ENCODE measurements around the gene LAMTOR4.

The LAMTOR4 gene

DNA sequence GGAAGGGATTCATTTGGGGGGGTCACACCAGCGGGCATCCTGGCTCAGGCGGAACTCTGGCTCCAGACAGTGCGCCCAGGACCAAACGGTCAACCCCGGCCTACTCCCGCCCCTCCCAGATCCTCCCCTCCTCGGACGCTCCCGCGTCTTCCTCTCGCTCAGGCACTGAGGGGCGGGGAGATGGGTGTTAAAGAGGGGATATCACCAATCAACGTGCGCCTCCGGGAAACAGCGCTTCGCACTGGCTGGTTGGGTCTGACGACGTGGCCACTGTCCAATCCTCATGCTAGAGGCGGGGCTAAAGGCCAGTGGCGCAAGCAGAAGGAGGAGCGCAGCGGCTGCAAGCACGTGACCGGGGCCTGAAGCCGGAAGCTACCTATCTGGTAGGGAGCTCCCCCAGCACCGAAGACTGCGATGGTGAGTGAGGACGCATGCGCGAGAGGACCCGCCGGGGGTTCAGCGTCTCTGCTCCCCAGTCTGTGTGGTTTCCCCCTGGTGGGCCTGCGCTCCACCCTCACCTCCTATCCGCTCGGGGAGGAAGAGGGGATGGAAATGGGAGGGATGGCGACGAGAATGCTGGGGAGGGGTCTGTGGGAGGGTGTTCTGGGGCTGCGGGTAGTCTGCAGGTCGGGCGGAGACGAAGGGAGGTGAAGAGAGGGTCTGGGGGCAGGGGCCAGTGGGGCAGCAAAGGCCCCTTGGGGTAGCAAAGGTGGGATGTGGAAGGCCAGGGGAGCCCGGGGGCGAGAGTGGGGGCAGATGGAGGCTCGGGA lies at the start of gene LAMTOR4:
Gene LAMTOR4, plus strand, starts transcription at position 360 of the 770 bp plus-strand sequence. Its CDS starts 55 bp downstream, at position 415.
- DNase-seq (ENCODE audit: low read depth): peak; percentile 97

DNA sequence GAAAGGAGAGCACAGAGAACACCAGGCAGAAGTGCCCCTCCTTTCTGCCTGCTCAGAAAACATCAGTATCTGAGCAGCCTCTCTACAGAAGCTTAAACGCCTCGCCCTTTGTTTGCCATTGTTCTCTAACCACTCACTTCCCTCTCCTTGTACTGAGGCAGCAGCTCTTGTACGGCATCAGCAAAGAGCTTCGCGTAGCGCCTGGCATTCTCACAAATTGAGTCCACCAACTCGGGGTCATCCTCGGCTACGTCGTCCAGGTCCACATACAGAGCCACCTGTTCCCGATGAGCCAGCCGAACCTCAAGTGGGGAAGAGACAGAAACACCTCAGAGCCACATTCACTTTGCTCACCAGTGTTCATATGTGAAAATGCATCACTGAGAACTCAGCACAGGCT lies 49.3 kb upstream of the LAMTOR4 start:
- DNase-seq (ENCODE audit: low read depth): no peak

DNA sequence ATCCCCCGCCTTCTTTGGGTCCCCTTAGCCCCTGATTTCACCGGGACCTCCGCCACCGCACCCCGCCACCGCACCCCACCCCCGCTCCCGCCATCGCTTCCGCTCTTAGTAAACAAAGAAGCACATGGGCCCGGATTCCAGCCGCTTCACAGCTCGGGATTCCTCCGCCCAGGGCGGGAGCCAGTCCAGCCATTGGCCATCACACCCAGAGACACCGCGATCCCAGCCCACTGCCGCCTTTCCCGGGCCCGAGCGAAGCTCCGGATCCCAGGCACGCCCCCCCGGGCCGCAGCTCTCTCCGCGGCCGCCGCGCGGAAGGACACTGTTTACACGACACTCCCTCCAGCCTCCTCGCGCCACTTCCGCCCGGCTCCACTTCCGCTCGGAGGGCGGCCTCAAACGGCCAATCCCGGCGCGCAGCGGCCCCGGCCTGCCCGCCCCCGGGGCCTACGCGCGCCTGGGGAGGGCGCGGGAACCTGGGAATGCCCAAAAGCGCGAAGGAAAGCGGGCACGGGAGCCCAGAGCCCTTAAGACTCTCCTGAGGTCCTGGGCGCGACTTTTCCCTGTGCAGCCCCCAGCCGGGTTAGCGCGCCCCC lies 48.2 kb upstream of the LAMTOR4 start:
- peak; percentile 80 for DNase-seq (ENCODE audit: low read depth)

DNA sequence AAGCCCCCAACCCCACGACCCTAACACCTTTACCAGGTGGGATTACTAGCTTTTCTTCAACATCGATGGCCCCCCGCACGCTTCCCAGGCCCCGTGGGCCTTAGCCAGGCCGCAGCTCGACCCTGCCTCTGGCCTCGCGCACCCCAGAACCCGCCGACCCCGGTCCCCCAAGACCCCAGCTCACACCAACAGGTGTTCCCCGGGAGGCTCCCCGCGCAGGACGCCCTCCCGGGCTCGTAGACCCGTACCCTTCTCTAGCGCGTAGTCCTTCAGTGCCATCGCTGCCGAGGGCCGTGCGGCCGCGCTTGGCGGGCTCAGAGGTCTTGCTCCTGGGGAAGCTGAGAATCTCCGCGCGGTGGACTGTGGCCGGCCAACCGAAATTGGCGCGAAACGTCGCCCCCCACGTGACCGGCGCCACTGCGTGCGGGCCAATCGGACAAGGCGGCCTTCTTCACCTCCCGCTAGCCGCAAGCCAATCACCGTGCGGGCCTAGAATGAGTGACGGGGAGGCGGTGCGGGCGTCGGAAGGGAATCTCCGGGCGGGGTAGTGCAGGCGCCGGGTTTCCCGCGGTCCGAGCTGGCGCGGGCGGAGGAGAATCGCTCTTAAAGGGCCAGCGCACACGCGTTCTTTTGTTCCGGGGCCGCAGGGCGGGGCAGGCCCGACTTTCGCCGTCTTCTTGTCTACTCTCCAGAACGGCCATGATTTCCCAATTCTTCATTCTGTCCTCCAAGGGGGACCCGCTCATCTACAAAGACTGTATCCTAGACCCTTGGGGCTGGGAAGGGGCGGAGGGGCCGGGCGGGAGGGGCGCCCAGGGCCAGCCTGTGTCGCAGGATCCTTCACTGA lies 47.5 kb upstream of the LAMTOR4 start, which contains the start of the genes AP4M1 and MCM7:
Gene AP4M1, plus strand, starts transcription at position 628 of the 847 bp plus-strand sequence. Its CDS starts 72 bp downstream, at position 700.
Gene MCM7, minus strand, starts transcription at position 382 of the 847 bp plus-strand sequence. Its CDS starts 103 bp downstream, at position 279.
- DNase-seq (ENCODE audit: low read depth): peak; percentile 98

DNA sequence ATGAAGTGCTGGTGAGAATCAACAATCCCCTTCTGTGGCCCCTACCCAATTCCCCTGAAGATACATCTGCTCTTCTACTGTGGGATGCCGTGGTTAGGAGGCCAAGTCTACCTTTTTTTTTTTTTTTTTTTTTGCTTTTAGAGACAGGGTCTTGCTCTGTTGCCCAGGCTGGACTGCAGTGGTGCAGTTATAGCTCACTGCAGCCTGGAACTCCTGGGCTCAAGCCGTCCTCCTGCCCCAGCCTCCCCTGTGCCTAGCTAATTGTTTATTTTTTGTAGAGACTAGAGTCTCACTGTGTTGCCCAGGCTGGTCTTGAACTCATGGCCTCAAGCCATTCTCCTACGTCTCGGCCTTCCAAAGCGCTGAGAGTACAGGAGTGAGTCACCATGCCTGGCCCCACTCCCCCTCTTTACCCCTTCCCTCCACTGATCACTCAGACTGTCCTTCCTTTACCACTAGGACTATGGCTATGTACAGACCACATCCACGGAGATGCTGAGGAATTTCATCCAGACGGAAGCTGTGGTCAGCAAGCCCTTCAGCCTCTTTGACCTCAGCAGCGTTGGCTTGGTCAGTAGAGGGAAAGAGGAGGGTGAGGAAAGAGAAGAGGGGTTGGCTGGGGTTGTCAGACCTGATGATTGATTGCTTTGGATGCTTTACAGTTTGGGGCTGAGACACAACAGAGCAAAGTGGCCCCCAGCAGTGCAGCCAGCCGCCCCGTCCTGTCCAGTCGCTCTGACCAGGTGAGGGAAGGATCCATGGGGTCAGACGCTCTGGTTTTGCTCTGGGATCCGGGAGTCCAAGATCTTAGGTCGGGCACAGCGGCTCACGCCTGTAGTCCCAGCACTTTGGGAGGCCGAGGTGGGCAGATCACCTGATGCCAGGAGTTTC lies 45.5 kb upstream of the LAMTOR4 start:
- DNase-seq (ENCODE audit: low read depth): no peak

DNA sequence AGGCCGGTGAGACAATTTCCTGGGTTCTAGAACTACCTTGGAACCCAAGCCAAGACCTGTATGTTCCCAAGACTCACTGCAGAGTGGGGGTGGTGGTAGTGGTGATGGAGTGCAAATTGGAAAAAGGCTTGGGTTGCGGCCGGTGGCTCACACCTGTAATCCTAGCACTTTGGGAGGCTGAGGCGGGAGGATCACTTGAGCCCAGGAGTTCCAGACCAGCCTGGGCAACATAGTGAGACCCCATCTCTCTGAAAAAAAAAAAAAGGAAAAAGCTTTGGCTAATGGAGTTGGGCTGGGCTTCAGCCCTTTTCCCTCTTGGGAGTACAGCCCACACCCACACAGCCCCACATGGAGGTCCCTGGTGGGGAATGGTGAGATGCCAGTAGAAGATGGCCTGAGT lies 43.2 kb upstream of the LAMTOR4 start:
- no peak for DNase-seq (ENCODE audit: low read depth)

DNA sequence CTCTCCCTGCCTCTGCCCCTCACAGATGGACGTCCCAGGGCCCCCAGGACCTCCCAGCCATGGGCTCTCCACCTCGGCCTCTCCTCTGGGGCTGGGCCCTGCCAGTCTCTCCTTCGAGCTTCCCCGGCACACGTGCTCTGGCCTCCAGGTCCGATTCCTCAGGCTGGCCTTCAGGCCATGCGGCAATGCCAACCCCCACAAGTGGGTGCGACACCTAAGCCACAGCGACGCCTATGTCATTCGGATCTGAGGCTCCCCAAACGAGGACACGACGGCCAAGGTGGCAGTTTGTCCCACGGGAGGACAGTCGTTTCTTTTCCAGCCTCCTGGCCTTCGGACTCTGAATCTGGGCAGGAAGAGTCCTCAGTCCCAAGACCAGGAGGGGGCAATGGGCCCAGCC lies 42.1 kb upstream of the LAMTOR4 start:
- no peak for DNase-seq (ENCODE audit: low read depth)

DNA sequence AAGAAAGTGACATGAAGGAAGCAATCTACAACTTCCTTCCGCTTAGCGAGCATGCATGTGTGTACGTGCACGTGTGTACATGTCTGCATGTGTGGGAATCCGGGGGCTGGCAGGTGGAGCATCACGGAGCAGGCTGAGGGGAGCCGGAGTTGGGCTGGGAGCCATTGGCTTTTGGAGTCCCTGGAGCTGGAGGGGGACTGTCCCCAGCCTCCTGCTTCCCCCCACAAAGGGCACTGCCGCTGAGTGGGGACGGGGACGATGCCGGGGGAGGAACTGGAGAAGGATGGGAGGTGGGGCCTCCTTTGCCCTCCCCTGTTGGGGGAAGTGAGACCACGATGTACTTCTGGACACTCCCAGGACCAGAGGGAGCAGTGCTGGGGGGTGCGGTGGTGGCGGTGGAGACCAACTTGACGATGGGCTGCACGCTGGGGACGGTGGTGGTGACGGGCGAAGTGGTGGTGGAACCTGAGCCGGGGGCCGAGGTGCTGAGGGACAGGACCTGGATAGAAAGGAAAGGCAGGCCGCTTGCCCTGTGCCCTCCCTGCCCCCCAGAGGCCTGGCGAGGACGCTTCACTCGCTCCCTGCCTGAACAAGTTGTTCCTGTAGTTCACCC lies 41.5 kb upstream of the LAMTOR4 start:
- no peak for DNase-seq (ENCODE audit: low read depth)

DNA sequence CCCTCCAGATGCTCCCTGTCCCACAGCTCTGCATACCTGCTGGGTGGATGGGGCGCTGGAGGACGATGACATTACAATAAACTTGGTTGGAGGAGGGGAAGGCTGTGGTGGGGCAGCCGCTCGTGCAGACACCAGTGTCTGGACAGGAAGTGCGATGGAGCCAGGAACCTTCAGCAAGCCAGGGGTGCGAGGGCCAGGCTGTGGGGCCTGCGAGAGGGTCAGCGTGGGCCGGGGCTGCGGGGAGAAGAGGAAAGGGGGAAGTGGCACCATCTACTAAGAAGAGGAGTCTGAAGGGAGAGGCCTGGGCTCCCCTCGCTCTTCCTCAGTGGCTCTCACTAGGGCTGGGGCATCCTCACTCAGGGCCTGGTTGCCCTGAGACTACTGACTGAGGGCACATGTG lies 40.8 kb upstream of the LAMTOR4 start:
- DNase-seq (ENCODE audit: low read depth): no peak

DNA sequence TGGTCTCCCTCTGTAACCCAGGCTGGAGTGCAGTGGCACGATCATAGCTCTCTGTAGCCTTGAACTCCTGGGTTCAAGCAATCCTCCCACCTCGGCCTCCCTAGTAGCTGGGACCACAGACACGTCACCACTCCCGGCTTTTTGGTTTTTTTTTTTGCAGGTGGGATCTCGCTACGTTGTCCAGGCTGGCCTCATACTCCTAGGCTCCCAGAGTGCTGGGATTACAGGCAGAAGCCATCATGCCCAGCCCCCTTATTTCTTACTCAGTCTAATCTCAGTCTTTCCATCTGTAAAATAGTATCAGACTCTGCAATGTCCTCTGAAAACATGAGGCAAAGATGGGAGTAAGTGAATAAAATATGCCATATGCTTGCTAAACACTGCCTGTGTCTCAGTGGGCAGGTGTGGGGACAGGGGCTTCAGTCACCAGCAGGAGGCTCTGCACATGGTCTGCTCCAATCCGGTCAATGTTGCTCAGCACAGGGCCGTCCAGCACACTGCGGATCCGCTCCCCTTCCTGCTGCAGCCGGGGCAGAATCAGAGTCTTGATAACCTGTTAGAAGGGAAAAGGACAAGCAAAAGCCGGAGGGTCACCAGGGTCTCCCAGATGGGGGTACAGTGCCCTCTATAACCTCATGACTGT lies 39.1 kb upstream of the LAMTOR4 start:
- DNase-seq (ENCODE audit: low read depth): no peak

DNA sequence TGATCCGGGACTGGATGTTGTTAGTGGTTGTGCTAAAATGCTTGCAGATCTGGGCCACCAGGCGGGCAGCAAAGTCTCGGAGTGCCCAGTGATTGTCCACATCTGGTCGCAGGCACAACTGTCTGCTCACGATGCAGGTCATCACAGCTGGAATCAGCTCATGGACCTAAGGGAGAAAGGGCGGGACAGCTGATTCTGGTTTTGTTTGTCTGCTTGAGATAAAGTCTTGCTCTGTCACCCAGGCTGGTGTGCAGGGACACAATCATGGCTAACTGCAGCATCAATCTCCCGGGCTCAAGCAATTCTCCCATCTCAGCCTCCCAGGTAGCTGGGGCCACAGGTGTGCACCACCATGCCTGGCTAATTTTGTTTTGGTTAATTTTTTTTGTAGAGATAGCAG lies 37.6 kb upstream of the LAMTOR4 start:
- DNase-seq (ENCODE audit: low read depth): no peak

DNA sequence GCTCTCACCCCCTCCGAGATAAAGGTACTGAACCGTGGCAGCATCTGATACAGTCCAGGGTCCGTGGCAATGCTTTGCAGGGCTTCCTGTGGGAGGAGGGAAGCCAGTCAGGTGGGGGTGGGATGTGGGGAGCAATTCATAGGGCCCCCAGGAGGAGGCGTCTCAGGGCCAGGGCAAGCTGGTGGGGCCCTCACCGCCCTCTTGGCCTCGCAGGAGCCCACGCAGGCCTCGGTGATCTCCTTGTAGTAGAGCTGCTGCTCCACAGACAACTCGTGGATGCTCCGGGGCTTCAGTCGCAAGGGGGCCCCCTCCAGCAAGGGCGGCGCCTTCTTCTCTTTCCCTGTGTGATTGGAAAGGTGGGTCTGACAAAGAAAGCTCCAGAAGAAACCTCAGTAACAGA lies 36.8 kb upstream of the LAMTOR4 start:
- DNase-seq (ENCODE audit: low read depth): no peak

DNA sequence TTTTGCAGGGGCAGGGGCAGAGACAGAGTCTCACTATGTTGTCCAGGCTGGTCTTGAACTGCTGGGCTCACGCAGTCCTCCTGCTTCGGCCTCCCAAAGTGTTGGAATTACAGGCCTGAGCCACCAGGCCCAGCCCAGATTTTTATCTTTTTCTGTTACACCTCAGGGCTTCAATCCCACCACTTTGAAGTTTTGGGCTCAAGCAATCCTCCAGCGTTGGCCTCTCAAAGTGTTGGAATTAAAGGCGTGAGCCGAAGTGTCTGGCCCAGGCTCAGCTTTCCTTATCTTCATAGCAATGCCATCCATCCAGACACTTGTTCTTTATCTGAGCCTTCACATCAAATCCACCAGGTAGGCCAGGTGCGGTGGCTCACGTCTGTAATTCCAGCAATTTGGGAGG lies 33.7 kb upstream of the LAMTOR4 start:
- DNase-seq (ENCODE audit: low read depth): no peak

DNA sequence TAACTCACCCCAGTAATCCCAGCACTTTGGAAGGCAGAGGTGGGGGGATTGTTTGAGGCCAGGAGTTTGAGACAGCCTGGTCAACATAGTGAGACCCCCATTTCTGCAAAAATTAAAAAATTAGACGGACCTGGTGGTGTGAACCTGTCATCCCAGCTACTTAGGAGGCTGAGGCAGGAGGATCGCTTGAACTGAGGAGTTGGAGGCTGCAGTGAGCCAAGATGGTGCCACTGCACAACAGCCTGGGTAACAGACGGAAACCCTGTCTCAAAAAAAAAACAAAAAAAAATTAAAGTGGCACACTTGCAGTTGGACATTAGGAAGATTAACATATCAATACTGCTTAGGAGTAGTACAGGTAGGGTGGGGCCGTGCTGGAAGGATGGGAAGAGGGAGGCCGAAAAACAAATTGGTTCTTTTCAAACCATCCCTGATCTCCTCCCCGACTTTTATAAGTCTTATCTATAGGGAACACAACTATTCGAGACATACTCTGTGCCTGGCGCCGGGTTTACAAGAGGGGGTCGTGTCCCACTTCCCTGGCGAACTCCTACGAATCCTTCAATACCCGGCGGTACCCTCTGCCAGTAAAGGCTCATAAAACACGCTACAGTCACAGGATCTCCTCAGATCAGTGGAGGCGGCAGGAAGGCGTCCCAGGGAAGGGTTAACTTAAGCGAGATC lies 30.2 kb upstream of the LAMTOR4 start:
- no peak for DNase-seq (ENCODE audit: low read depth)

DNA sequence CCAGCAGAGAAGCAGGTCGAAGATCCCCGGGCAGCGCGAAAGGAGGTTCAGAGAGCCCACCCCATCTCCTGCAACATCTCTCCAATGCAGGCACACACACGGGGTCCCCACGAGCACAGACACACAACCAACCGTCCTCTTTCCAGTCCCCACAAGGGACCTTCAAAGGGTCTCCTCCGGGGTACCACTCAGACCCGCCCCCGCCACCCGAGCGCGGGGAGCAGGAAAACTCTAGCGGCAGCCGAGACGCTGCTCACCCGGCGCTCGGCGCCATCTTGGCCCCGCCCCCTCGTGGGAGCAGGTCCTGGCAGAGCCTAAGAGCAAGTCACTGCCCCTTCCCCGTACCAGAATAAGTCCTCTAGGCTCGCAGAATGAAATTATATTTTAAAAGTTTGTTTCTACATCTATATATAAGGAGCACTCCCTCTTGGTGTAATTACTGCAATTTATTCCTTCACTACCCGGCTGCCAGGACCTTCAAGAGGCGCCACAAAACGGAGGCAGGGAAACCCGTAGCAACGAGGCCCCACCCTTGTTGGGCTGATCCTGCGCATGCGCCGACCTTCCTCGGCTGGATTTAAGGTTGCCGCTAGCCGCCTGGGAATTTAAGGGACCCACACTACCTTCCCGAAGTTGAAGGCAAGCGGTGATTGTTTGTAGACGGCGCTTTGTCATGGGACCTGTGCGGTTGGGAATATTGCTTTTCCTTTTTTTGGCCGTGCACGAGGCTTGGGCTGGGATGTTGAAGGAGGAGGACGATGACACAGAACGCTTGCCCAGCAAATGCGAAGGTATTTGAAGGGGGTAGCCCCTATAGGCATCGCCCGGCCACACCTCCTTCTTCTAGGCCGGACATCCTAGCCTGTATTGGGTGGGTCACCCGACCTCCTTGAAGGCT lies 29.4 kb upstream of the LAMTOR4 start, which contains the start of the genes CNPY4 and TAF6:
Gene CNPY4, plus strand, starts transcription at position 563 of the 898 bp plus-strand sequence. Its CDS starts 111 bp downstream, at position 674.
Gene TAF6, minus strand, starts transcription at position 287 of the 898 bp plus-strand sequence. CDS start 5,149 bp downstream, outside the sequence.
- peak; percentile 94 for DNase-seq (ENCODE audit: low read depth)

DNA sequence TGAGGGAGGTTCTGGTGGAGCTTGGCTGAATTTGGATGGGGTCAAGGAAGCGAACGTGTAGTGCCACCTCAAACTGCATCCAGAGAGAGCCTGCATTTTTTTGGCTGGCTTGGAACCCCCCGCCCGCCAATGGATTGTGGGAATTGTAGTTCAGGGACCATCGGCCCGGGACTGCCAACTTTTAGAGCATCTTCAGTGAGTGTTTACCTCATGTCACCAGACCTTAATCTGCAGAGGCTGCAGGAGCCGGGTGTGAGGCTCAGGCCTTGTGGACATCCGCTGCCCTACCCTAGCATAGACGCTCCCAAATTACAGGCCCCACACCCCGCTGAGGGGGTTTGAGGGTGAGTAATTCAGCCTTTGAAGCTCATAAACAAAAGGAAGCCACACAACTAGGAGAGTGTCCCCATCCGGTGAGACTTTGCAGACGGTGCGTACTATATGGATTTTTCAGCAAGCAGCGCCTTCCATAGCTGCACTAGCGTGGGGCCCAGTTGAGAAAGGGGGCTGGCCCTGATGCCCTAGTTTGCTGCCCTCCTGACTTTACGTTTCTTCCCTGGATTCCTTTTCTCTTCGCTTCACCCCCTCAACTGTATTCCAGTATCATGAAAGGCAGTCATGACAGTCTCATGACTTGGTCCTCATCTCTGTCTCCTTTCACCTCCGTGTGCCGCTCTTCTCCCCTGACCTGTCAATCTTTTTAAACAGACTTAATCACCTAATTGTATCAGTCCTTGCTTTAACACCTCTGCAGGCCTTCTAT lies 28.6 kb upstream of the LAMTOR4 start:
- peak; percentile 62 for DNase-seq (ENCODE audit: low read depth)

DNA sequence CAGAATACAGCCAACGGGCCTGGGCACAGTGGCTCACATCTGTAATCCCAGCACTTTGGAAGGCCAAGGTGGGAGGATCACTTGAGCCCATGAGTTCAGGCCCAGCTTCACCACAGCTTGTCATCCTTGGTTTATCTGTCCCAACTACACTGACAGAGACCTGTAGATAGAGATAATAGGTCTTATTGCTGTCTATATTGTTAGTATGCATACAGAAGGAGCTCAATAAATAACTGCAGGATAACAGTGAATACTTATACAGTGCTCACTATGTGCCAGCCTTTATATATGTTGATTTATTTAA lies 28.0 kb upstream of the LAMTOR4 start:
- DNase-seq (ENCODE audit: low read depth): no peak

DNA sequence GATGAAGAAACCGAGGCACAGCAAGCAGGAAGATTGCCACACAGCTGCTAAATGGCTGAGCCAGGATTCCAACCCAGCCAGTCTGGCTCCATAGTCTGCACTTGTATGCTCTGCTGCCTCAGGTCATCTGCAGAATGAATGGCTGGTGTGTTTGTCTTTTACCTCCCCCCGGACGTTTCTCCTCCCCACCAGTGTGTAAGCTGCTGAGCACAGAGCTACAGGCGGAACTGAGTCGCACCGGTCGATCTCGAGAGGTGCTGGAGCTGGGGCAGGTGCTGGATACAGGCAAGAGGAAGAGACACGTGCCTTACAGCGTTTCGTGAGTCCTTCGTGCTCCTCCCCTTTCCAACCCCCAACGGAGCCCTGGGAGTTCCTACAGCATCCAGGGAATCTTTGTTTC lies 26.7 kb upstream of the LAMTOR4 start:
- no peak for DNase-seq (ENCODE audit: low read depth)
